SK-N-SH treated with all-trans-retinoic acid at 6 μM for 48 hours (cell line): ENCODE data around the gene MRGPRX1.
"Not testable (repeated sequence)": the region's sequence is repeated elsewhere in the genome, so short reads cannot be mapped to it uniquely, and the experiment has no call there.

Experiments used
- ATAC-seq: fragments of 200-7000 bp; cut with Tn5 transposase; 3 replicates; pipeline ENCODE4 v1.9.1; 2020; ENCODE audit warnings: mild to moderate bottlenecking, moderate library complexity
- ARNTL ChIP-seq: fragments of 450-650 bp; formaldehyde crosslinking; IDR thresholded peaks from 2 replicates; pipeline ENCODE4 v1.5.0; 2020; ENCODE audit warnings: low read depth, mild to moderate bottlenecking, moderate library complexity, borderline replicate concordance
- BACH2 ChIP-seq: fragments of 250-450 bp; sonication (Bioruptor Pico); IDR thresholded peaks from 2 replicates; pipeline ENCODE4 v1.9.0; 2021; ENCODE audit warnings: mild to moderate bottlenecking, borderline replicate concordance
- CREB5 ChIP-seq: fragments of 250-450 bp; sonication (Bioruptor Pico); IDR thresholded peaks from 2 replicates; pipeline ENCODE4 v1.5.1; 2020; ENCODE audit warnings: low read depth, mild to moderate bottlenecking, moderate library complexity
- CSDC2 ChIP-seq: fragments of 250-450 bp; sonication (Bioruptor Pico); IDR thresholded peaks from 2 replicates; pipeline ENCODE4 v1.5.0; 2020; ENCODE audit warnings: mild to moderate bottlenecking, moderate library complexity
- GLIS3 ChIP-seq: fragments of 250-450 bp; sonication (Bioruptor Pico); IDR thresholded peaks from 2 replicates; pipeline ENCODE4 v1.5.0; 2020; ENCODE audit warnings: mild to moderate bottlenecking, moderate library complexity
- OSR1 ChIP-seq: fragments of 250-450 bp; sonication (Bioruptor Pico); IDR thresholded peaks from 2 replicates; pipeline ENCODE4 v1.8.0; 2022; ENCODE audit warnings: moderate library complexity, mild to moderate bottlenecking, inconsistent platforms
- RARB ChIP-seq: fragments of 250-450 bp; sonication (Bioruptor Pico); IDR thresholded peaks from 2 replicates; pipeline ENCODE4 v1.8.0; 2021; ENCODE audit warnings: mild to moderate bottlenecking, moderate library complexity
- TCF4 ChIP-seq: fragments of 250-450 bp; sonication (Bioruptor Pico); IDR thresholded peaks from 2 replicates; pipeline ENCODE4 v1.8.0; 2021; ENCODE audit warnings: mild to moderate bottlenecking, moderate library complexity, borderline replicate concordance
- TSHZ2 ChIP-seq: fragments of 250-450 bp; sonication (Bioruptor Pico); IDR thresholded peaks from 2 replicates; pipeline ENCODE4 v1.5.0; 2020; ENCODE audit warnings: mild to moderate bottlenecking, moderate library complexity
- ZC3H10 ChIP-seq: fragments of 250-450 bp; sonication (Bioruptor Pico); IDR thresholded peaks from 2 replicates; pipeline ENCODE4 v1.5.1; 2021; ENCODE audit warnings: mild to moderate bottlenecking, moderate library complexity
- ZFP3 ChIP-seq: fragments of 250-450 bp; sonication (Bioruptor Pico); IDR thresholded peaks from 2 replicates; pipeline ENCODE4 v1.5.0; 2020; ENCODE audit warnings: mild to moderate bottlenecking, moderate library complexity
- ZFP30 ChIP-seq: fragments of 450-650 bp; formaldehyde crosslinking; IDR thresholded peaks from 2 replicates; pipeline ENCODE4 v1.5.0; 2022; ENCODE audit warnings: mild to moderate bottlenecking, moderate library complexity
- ZNF565 ChIP-seq: fragments of 450-650 bp; formaldehyde crosslinking; conservative IDR thresholded peaks from 2 replicates; pipeline ENCODE4 v1.5.0; 2020; ENCODE audit warnings: low read depth, mild to moderate bottlenecking, moderate library complexity
- ZNF70 ChIP-seq: fragments of 450-650 bp; formaldehyde crosslinking; IDR thresholded peaks from 2 replicates; pipeline ENCODE4 v1.5.0; 2020; ENCODE audit warnings: mild to moderate bottlenecking, moderate library complexity
- ZNF8 ChIP-seq: fragments of 450-650 bp; formaldehyde crosslinking; IDR thresholded peaks from 2 replicates; pipeline ENCODE4 v1.5.0; 2020; ENCODE audit warnings: mild to moderate bottlenecking, moderate library complexity
- TF ChIP-seq, protein P1 (sequence below): fragments of 250-450 bp; sonication (Bioruptor Pico); IDR thresholded peaks from 2 replicates; pipeline ENCODE4 v1.8.0; 2021; ENCODE audit warnings: low read depth, mild to moderate bottlenecking, moderate library complexity, borderline replicate concordance
- TF ChIP-seq, protein P2 (sequence below): fragments of 250-450 bp; sonication (Bioruptor Pico); IDR thresholded peaks from 2 replicates; pipeline ENCODE4 v1.5.1; 2021; ENCODE audit warnings: mild to moderate bottlenecking, moderate library complexity

MRGPRX1 gene

GRCh38 chr11:18927550-18928322 lies 11.5 kb downstream of the MRGPRX1 start (continued):
- TF ChIP-seq, protein P1, sequence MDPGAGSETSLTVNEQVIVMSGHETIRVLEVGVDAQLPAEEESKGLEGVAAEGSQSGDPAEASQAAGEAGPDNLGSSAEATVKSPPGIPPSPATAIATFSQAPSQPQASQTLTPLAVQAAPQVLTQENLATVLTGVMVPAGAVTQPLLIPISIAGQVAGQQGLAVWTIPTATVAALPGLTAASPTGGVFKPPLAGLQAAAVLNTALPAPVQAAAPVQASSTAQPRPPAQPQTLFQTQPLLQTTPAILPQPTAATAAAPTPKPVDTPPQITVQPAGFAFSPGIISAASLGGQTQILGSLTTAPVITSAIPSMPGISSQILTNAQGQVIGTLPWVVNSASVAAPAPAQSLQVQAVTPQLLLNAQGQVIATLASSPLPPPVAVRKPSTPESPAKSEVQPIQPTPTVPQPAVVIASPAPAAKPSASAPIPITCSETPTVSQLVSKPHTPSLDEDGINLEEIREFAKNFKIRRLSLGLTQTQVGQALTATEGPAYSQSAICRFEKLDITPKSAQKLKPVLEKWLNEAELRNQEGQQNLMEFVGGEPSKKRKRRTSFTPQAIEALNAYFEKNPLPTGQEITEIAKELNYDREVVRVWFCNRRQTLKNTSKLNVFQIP (CRISPR knock-in tag), result no peak
- no peak for TF ChIP-seq ZNF565 (CRISPR knock-in tag)
- no peak for TF ChIP-seq ZFP3 (CRISPR knock-in tag)
- no peak for TF ChIP-seq GLIS3 (CRISPR knock-in tag)
- no peak for TF ChIP-seq ARNTL (CRISPR knock-in tag)
- TF ChIP-seq ZC3H10 (CRISPR knock-in tag), result no peak

DNA sequence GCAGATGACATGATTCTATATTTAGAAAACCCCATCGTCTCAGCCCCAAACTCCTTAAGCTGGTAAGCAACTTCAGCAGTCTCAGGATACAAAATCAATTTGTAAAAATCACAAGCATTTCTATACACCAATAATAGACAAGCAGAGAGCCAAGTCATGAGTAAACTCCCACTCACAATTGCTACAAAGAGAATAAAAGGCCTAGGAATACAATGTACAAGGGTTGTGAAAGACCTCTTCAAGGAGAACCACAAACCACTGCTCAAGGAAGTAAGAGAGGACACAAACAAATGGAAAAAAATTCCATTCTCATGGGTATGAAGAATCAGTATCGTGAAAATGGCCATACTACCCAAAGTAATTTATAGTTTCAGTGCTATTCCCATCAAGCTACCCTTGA lies 13.8 kb downstream of the MRGPRX1 start:
- not testable (repeated sequence) for ATAC-seq

- no peak for ATAC-seq
- TF ChIP-seq TSHZ2 (no peak), CSDC2 (no peak), ZFP3 (CRISPR knock-in tag) (no peak), ZNF8 (no peak), RARB (no peak), ZNF565 (CRISPR knock-in tag) (no peak), TCF4 (CRISPR knock-in tag) (no peak)
- TF ChIP-seq, protein P1 (CRISPR knock-in tag), result no peak
Measured at GRCh38 chr11:18912883-18913282, 26.3 kb downstream of the MRGPRX1 start.

- no peak for ATAC-seq
- no peak for TF ChIP-seq RARB
Measured at GRCh38 chr11:18907391-18907790, 31.8 kb downstream of the MRGPRX1 start.

DNA sequence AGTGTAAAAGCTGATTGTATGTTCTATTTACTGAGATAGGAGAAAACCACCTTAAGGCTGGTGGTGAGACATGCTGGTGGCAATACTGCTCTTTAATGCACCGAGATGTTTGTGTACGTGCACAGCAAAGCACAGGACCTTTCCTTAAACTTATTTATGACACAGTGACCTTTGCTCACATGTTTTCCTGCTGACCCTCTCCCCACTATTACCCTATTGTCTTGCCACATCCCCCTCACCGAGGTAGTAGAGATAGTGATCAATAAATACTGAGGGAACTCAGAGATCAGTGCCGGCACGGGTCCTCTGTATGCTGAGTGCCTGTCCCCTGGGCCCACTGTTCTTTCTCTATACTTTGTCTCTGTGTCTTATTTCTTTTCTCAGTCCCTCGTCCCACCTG lies 38.6 kb downstream of the MRGPRX1 start:
- not testable (repeated sequence) for ATAC-seq

GRCh38 chr11:18900151-18900611 lies 39.0 kb downstream of the MRGPRX1 start:
- not testable (repeated sequence) for ATAC-seq

DNA sequence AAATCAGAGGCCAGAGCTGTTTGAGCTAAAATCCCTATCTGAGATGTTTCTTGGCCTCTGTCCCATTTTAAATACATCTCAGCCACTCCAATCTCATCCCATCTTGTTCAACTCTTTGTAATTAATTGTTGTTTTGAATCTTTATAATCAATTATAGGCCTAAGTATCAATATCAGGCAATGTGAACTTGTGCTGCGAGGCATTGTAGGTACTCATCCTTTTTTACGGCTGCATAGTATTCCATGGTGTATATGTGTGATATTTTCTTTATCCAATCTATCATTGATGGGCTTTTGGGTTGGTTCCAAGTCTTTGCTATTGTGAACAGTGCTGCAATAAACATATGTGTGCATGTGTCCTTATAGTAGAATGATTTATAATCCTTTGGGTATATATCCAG lies 47.5 kb downstream of the MRGPRX1 start:
- not testable (repeated sequence) for ATAC-seq

DNA sequence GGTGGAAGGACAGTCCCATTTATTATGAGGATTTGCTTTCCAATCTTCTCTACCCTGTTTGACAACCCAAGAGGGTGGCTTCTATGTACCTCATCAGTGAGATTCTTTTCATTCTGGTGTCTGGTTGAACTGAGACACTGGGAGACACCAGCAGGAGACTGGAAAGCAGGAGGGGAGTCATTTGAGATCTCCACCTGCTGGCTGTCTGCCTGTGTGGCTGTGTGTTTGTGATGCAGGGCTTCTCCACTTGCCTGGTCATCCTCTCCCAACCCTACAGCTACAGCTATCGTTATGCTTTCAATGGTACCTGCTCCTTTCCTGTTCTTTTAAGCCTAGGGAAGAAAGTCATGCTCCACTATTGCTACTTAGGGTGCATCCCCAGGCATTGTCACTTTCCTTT lies 48.6 kb downstream of the MRGPRX1 start:
- no peak for TF ChIP-seq CSDC2
- TF ChIP-seq TCF4 (CRISPR knock-in tag), result no peak
- no peak for TF ChIP-seq CREB5 (CRISPR knock-in tag)
- TF ChIP-seq ZNF70 (CRISPR knock-in tag), result no peak
- no peak for TF ChIP-seq ZC3H10 (CRISPR knock-in tag)
- no peak for TF ChIP-seq ZFP30
- no peak for TF ChIP-seq OSR1 (CRISPR knock-in tag)
- TF ChIP-seq ARNTL (CRISPR knock-in tag), result no peak
- TF ChIP-seq, protein P2, sequence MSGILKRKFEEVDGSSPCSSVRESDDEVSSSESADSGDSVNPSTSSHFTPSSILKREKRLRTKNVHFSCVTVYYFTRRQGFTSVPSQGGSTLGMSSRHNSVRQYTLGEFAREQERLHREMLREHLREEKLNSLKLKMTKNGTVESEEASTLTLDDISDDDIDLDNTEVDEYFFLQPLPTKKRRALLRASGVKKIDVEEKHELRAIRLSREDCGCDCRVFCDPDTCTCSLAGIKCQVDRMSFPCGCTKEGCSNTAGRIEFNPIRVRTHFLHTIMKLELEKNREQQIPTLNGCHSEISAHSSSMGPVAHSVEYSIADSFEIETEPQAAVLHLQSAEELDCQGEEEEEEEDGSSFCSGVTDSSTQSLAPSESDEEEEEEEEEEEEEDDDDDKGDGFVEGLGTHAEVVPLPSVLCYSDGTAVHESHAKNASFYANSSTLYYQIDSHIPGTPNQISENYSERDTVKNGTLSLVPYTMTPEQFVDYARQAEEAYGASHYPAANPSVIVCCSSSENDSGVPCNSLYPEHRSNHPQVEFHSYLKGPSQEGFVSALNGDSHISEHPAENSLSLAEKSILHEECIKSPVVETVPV (CRISPR knock-in tag), result no peak
- TF ChIP-seq BACH2, result no peak
- no peak for ATAC-seq
